ENCODE results near the gene KMO. TPM values are rescaled to one million over a fixed set of nuclear protein-coding genes. Genes with fewer than 3 reads are reported as not detected.

KMO gene
- total RNA-seq, 4 donors from 2014 or later, result 0.62 to 3.1 (median 1.1) TPM; not detected in 1

DNA sequence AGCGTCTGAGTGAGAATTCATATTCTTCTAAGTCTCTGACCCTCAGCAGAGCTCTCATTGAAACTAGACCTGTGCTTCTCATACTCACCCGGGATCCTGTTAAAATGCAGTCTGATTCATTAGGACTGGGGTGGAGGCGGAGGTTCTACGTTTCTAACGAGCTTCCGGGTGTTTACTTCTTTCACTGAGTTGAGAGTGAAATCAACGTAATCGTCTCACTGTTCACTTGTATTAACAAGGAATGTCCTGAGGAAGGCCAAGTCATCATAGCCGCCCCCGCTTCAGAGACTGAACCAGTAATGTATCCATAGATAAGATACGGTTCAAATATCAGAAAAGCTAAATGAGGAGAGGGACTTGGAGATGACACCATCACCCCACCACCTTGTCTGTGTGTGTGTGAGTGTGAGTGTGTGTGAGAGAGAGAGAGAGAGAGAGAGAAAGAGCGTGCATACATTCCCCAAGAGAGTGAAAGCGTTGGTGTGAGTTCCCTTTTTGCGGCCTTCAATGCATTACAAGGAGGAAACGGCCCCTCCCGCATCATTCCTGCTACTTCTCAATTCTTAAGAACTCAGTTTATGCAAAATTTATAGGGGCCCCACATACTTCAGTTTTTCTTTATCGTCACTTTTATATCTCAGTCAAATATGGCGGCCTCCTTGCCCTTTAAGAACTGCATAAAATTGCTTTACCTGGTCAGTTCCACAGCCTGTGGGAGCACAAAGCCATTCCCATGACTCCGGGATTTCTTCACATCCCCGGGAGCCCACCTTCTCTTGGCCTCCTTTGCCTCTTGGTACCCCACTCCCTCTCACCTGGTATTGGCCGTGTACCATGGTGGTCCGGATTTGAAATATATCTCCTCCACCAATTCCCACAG is 19.8 kb downstream of the KMO start:
- no peak overlapping the region for H3K4me3 ChIP-seq
- no peaks in the 10 kb centered on the region for H3K9me3 ChIP-seq
- ATAC-seq, result peak; percentile 60
- WGBS, 2 donors (ENCODE audit: low coverage in 1 of 2), result 68 to 86% methylated on average over 13 to 22 of the region's 22 CpGs
- TF ChIP-seq EP300 (IDR thresholded peaks at IDR 0.05), result no peak
- no peaks in the 10 kb centered on the region for H3K4me1 ChIP-seq
- no peaks in the 10 kb centered on the region for H3K36me3 ChIP-seq
- H3K27ac ChIP-seq, result no peak overlapping the region
- no peaks in the 10 kb centered on the region for H3K27me3 ChIP-seq

- no peak for ATAC-seq
- 80 to 82% methylated on average over 6 to 7 of the region's 7 CpGs for WGBS, 2 donors (ENCODE audit: low coverage in 1 of 2)
- Histone ChIP-seq H3K27ac (no peak overlapping the region), H3K27me3 (no peaks in the 10 kb centered on the region), H3K4me3 (no peak overlapping the region), H3K4me1 (no peaks in the 10 kb centered on the region), H3K36me3 (no peaks in the 10 kb centered on the region), H3K9me3 (no peaks in the 10 kb centered on the region)
- TF ChIP-seq CTCF (IDR thresholded peaks at IDR 0.05), result no peak
- TF ChIP-seq POLR2A (IDR thresholded peaks at IDR 0.05), result no peak
- TF ChIP-seq EP300 (IDR thresholded peaks at IDR 0.05), result no peak
- no peak for TF ChIP-seq POLR2AphosphoS5 (IDR thresholded peaks at IDR 0.05)
Observed at GRCh38 chr1:241553886-241554592, 21.9 kb downstream of the KMO start.

- H3K36me3 ChIP-seq, result no peaks in the 10 kb centered on the region
- WGBS, 2 donors (ENCODE audit: low coverage in 1 of 2), result no CpG with 5 or more reads among the region's 3 CpGs
- no peak for ATAC-seq
- H3K27ac ChIP-seq, result no peak overlapping the region
- TF ChIP-seq EP300 (IDR thresholded peaks at IDR 0.05) (no peak), POLR2A (IDR thresholded peaks at IDR 0.05) (no peak), POLR2AphosphoS5 (IDR thresholded peaks at IDR 0.05) (no peak), CTCF (IDR thresholded peaks at IDR 0.05) (no peak)
- no peaks in the 10 kb centered on the region for H3K4me1 ChIP-seq
- no peaks in the 10 kb centered on the region for H3K27me3 ChIP-seq
- H3K9me3 ChIP-seq, result no peaks in the 10 kb centered on the region
- no peak overlapping the region for H3K4me3 ChIP-seq
Observed at GRCh38 chr1:241555526-241555925, 23.3 kb downstream of the KMO start.

- 79 to 81% methylated on average over 5 of the region's 5 CpGs for WGBS, 2 donors (ENCODE audit: low coverage in 1 of 2)
- ATAC-seq, result no peak
- H3K4me1 ChIP-seq, result no peaks in the 10 kb centered on the region
- no peaks in the 10 kb centered on the region for H3K36me3 ChIP-seq
- H3K27me3 ChIP-seq, result no peaks in the 10 kb centered on the region
- no peak overlapping the region for H3K4me3 ChIP-seq
- no peak for TF ChIP-seq POLR2AphosphoS5 (IDR thresholded peaks at IDR 0.05)
- no peak for TF ChIP-seq EP300 (IDR thresholded peaks at IDR 0.05)
- TF ChIP-seq CTCF (IDR thresholded peaks at IDR 0.05), result no peak
- no peak for TF ChIP-seq POLR2A (IDR thresholded peaks at IDR 0.05)
- no peaks in the 10 kb centered on the region for H3K9me3 ChIP-seq
- no peak overlapping the region for H3K27ac ChIP-seq
Observed at GRCh38 chr1:241557031-241557430, 24.9 kb downstream of the KMO start.

DNA sequence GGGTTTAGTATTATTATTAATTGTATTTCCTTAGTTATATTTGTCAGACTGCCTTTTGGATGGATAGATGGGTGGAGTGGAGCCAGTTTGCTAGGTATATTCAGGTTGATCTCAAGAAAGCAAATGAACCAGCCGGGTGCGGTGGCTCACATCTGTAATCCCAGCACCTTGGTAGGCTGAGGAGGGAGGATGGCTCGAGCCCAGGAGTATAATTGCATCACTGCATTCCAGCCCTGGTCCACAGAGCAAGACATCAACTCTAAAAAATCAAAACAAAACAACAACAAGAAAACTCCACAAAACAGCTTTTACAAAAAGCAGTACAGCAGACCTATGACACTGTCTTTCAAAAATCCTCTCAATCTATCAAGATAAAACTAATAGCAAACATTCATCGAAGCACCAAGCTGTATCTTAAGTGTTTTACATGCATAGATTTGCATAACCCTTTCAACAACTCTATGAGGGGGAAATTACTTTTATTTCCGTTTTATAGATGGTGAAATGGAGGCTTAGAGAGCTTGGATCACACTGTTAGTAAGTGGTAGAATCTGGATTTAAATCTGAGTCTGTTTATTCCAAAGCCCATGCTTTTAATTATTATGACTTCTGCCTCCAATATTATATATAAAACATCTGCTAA is 25.5 kb downstream of the KMO start:
- Histone ChIP-seq H3K36me3 (no peaks in the 10 kb centered on the region), H3K4me3 (no peak overlapping the region), H3K9me3 (no peaks in the 10 kb centered on the region), H3K27ac (no peak overlapping the region), H3K27me3 (no peaks in the 10 kb centered on the region), H3K4me1 (no peaks in the 10 kb centered on the region)
- 54 to 68% methylated on average over 2 to 5 of the region's 5 CpGs for WGBS, 2 donors (ENCODE audit: low coverage in 1 of 2)
- no peak for TF ChIP-seq POLR2AphosphoS5 (IDR thresholded peaks at IDR 0.05)
- TF ChIP-seq EP300 (IDR thresholded peaks at IDR 0.05), result no peak
- no peak for TF ChIP-seq CTCF (IDR thresholded peaks at IDR 0.05)
- no peak for TF ChIP-seq POLR2A (IDR thresholded peaks at IDR 0.05)
- no peak for ATAC-seq
